SU-DHL-6 (cell line): ENCODE measurements around the gene NGB.

Experiments used
- CTCF ChIP-seq: fragments of 200-600 bp; sonication (generic); IDR thresholded peaks from one replicate; pipeline ENCODE4 v1.5.1; 2017; ENCODE audit warnings: antibody characterized with exemption, mild to moderate bottlenecking, low read length, moderate library complexity; ENCODE audit not compliant: insufficient read depth, poor library complexity, severe bottlenecking
- EZH2phosphoT487 ChIP-seq: fragments of 200-600 bp; sonication (generic), shearing (Covaris generic); conservative IDR thresholded peaks from 2 replicates; pipeline ENCODE4 v1.6.1; 2018; ENCODE audit warnings: mild to moderate bottlenecking, antibody characterized with exemption, low read length, moderate library complexity, mixed read lengths

GRCh38 chr14:77311217-77311616 is 40.2 kb upstream of the NGB start:
- TF ChIP-seq EZH2phosphoT487 (no peak), CTCF (no peak)
